ENCODE measurements around the gene TSPAN2.

The TSPAN2 gene

DNA sequence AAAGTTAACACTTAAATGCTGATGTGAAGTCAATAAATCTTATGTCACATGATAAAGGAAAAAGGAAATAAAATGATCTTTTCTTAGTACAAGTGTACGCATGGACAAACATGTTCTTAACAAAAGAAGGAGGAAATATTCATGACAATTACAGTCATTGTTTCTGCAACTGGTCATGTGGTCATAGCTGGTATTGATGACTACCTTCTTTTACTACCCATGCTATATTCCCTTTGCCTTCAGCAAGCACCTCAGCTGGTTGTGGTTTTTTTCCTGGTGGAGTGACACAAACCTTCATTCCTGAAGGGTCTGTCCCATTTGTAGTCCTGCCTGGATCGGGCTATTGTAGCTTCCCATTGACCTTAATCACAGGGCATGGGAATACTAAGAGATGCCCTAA, 83.1 kb downstream of the TSPAN2 start:
- H3K9me3 ChIP-seq (ENCODE audit: control insufficient read depth in 2 of 2, low read length in 2 of 2) = no peaks in the 10 kb centered on the region
- no peak overlapping the region for H3K9ac ChIP-seq (ENCODE audit: low read length in 2 of 2)
- no peaks in the 10 kb centered on the region for H3K36me3 ChIP-seq (ENCODE audit: control insufficient read depth in 2 of 2, insufficient read depth in 2 of 2, low read length in 2 of 2)
- H3K4me1 ChIP-seq (ENCODE audit: control insufficient read depth, insufficient read depth, low read length) = no peaks in the 10 kb centered on the region
- H3K4me3 ChIP-seq (ENCODE audit: low read length in 2 of 2) = no peak overlapping the region
- no peak overlapping the region for H3K27ac ChIP-seq (ENCODE audit: low read length)
- H3K27me3 ChIP-seq (ENCODE audit: control insufficient read depth in 1 of 2, insufficient read depth in 2 of 2, low read length in 2 of 2) = no peaks in the 10 kb centered on the region
